ENCODE measurements around the gene FTL.

DNA sequence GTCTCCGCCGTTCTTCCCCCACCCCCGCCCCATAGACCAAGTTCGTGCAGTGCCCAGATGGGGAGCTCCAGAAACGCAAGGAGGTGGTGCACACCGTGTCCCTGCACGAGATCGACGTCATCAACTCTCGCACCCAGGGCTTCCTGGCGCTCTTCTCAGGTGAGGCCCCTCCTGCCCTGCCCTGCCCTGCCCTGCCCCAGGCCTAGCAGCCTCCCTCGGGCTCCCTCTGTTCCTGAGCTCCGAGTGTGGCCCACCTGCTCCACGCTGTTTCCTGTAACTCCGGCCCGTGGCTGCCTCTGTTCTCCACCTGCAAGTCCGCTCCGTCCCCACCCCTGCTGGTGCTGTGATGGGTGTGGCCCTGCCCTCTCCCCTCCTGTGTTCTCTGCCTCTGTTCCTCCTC lies 45.3 kb downstream of the FTL start:
- TF ChIP-seq, protein P1, sequence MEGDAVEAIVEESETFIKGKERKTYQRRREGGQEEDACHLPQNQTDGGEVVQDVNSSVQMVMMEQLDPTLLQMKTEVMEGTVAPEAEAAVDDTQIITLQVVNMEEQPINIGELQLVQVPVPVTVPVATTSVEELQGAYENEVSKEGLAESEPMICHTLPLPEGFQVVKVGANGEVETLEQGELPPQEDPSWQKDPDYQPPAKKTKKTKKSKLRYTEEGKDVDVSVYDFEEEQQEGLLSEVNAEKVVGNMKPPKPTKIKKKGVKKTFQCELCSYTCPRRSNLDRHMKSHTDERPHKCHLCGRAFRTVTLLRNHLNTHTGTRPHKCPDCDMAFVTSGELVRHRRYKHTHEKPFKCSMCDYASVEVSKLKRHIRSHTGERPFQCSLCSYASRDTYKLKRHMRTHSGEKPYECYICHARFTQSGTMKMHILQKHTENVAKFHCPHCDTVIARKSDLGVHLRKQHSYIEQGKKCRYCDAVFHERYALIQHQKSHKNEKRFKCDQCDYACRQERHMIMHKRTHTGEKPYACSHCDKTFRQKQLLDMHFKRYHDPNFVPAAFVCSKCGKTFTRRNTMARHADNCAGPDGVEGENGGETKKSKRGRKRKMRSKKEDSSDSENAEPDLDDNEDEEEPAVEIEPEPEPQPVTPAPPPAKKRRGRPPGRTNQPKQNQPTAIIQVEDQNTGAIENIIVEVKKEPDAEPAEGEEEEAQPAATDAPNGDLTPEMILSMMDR (IDR thresholded peaks at IDR 0.05; ENCODE audit: low read depth, low read length, missing input control) = no peak
- TF ChIP-seq, protein P2, sequence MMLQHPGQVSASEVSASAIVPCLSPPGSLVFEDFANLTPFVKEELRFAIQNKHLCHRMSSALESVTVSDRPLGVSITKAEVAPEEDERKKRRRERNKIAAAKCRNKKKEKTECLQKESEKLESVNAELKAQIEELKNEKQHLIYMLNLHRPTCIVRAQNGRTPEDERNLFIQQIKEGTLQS (IDR thresholded peaks at IDR 0.05) = no peak
- TF ChIP-seq, protein P3, sequence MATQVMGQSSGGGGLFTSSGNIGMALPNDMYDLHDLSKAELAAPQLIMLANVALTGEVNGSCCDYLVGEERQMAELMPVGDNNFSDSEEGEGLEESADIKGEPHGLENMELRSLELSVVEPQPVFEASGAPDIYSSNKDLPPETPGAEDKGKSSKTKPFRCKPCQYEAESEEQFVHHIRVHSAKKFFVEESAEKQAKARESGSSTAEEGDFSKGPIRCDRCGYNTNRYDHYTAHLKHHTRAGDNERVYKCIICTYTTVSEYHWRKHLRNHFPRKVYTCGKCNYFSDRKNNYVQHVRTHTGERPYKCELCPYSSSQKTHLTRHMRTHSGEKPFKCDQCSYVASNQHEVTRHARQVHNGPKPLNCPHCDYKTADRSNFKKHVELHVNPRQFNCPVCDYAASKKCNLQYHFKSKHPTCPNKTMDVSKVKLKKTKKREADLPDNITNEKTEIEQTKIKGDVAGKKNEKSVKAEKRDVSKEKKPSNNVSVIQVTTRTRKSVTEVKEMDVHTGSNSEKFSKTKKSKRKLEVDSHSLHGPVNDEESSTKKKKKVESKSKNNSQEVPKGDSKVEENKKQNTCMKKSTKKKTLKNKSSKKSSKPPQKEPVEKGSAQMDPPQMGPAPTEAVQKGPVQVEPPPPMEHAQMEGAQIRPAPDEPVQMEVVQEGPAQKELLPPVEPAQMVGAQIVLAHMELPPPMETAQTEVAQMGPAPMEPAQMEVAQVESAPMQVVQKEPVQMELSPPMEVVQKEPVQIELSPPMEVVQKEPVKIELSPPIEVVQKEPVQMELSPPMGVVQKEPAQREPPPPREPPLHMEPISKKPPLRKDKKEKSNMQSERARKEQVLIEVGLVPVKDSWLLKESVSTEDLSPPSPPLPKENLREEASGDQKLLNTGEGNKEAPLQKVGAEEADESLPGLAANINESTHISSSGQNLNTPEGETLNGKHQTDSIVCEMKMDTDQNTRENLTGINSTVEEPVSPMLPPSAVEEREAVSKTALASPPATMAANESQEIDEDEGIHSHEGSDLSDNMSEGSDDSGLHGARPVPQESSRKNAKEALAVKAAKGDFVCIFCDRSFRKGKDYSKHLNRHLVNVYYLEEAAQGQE (IDR thresholded peaks at IDR 0.05) = no peak
- TF ChIP-seq, protein P4, sequence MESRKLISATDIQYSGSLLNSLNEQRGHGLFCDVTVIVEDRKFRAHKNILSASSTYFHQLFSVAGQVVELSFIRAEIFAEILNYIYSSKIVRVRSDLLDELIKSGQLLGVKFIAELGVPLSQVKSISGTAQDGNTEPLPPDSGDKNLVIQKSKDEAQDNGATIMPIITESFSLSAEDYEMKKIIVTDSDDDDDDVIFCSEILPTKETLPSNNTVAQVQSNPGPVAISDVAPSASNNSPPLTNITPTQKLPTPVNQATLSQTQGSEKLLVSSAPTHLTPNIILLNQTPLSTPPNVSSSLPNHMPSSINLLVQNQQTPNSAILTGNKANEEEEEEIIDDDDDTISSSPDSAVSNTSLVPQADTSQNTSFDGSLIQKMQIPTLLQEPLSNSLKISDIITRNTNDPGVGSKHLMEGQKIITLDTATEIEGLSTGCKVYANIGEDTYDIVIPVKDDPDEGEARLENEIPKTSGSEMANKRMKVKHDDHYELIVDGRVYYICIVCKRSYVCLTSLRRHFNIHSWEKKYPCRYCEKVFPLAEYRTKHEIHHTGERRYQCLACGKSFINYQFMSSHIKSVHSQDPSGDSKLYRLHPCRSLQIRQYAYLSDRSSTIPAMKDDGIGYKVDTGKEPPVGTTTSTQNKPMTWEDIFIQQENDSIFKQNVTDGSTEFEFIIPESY (IDR thresholded peaks at IDR 0.05) = no peak
- TF ChIP-seq, protein P5, sequence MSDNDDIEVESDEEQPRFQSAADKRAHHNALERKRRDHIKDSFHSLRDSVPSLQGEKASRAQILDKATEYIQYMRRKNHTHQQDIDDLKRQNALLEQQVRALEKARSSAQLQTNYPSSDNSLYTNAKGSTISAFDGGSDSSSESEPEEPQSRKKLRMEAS (IDR thresholded peaks at IDR 0.05) = no peak
- TF ChIP-seq FOXA1 (IDR thresholded peaks at IDR 0.05) (no peak), RAD21 (IDR thresholded peaks at IDR 0.05) (no peak), GABPA (IDR thresholded peaks at IDR 0.05 in 1 of 2, conservative IDR thresholded peaks at IDR 0.05 in 1 of 2) (no peak), TAF1 (conservative IDR thresholded peaks at IDR 0.05) (no peak), NR2F2 (IDR thresholded peaks at IDR 0.05) (no peak), JUND (IDR thresholded peaks at IDR 0.05) (no peak), YY1 (IDR thresholded peaks at IDR 0.05) (no peak), HNF4A (conservative IDR thresholded peaks at IDR 0.05) (no peak)
